Spleen (tissue), 11 donors: ENCODE results near the gene RNF214. TPM values are rescaled to one million over a fixed set of nuclear protein-coding genes. Genes with fewer than 3 reads are reported as not detected.

Experiments
- DNase-seq: peaks from one replicate; pipeline ENCODE4 v3.0.0-alpha.2; 2020
- H3K27ac ChIP-seq, 8 donors: fragments of 200-600 bp; sonication (generic) in 7 of 8; 1 replicate in 4 of 8; 2 replicates in 4 of 8; pipeline versions ENCODE4 v1.5.0 to v1.8.0; 2016 to 2021; ENCODE audit warnings: inconsistent platforms in 4 of 8, mild to moderate bottlenecking in 4 of 8, moderate library complexity in 1 of 8
- H3K27me3 ChIP-seq, 7 donors: fragments of 200-600 bp; sonication (generic) in 6 of 7; replicated peaks in 1 of 7; 1 replicate in 4 of 7; 2 replicates in 3 of 7; pipeline versions ENCODE4 v1.5.0 to v1.8.0; 2016 to 2021; ENCODE audit warnings: inconsistent platforms in 3 of 7, mild to moderate bottlenecking in 1 of 7
- H3K36me3 ChIP-seq, 6 donors: fragments of 200-600 bp; sonication (generic) in 5 of 6; 1 replicate in 4 of 6; 2 replicates in 2 of 6; pipeline versions ENCODE4 v1.5.0 to v1.8.0; 2016 to 2021; ENCODE audit warnings: inconsistent platforms in 2 of 6
- H3K4me1 ChIP-seq, 6 donors: fragments of 200-600 bp; sonication (generic) in 5 of 6; 1 replicate in 3 of 6; 2 replicates in 3 of 6; pipeline versions ENCODE4 v1.5.0 to v1.8.0; 2016 to 2021; ENCODE audit warnings: inconsistent platforms in 3 of 6
- H3K4me3 ChIP-seq, 8 donors: fragments of 200-600 bp; sonication (generic) in 7 of 8; 1 replicate in 4 of 8; 2 replicates in 4 of 8; pipeline versions ENCODE4 v1.5.0 to v1.8.0; 2016 to 2021; ENCODE audit warnings: inconsistent platforms in 4 of 8, mild to moderate bottlenecking in 4 of 8, moderate library complexity in 2 of 8
- H3K9me3 ChIP-seq, 8 donors: fragments of 200-600 bp; sonication (generic) in 7 of 8; 1 replicate in 4 of 8; 2 replicates in 4 of 8; pipeline versions ENCODE4 v1.5.0 to v1.8.0; 2016 to 2021; ENCODE audit warnings: inconsistent platforms in 4 of 8
- CTCF ChIP-seq, 11 experiments: fragments of 200-600 bp in 7 of 11; fragments of 450-650 bp in 4 of 11; sonication (generic) in 4 of 11; IDR thresholded peaks in 8 of 11; conservative IDR thresholded peaks in 3 of 11; 1 replicate in 7 of 11; 2 replicates in 4 of 11; pipeline versions ENCODE4 v1.4.0 to v1.8.0; 2016 to 2021; ENCODE audit warnings: antibody characterized with exemption in 11 of 11, inconsistent platforms in 4 of 11, mild to moderate bottlenecking in 1 of 11
- POLR2A ChIP-seq, 3 donors: fragments of 450-650 bp; IDR thresholded peaks; one replicate each; pipeline ENCODE4 v1.5.1; 2017; ENCODE audit warnings: antibody characterized with exemption in 3 of 3, mild to moderate bottlenecking in 1 of 3
- POLR2AphosphoS5 ChIP-seq, 3 donors: sonication (generic); formaldehyde crosslinking; IDR thresholded peaks; one replicate each; pipeline ENCODE4 v1.5.1; 2017; ENCODE audit warnings: antibody characterized with exemption in 3 of 3
- WGBS, 5 donors: extraction: QIAGEN DNeasy Blood & Tissue Kit in 3 of 5; methylation state at CpG; one replicate each; pipeline versions ENCODE4 v1.1.5 to v1.1.7; 2013 to 2018; 5-methylcytosine and 5-hydroxymethylcytosine counted together
- intact Hi-C: fragments of 100-400 bp; cut with DNase I; formaldehyde crosslinking; loops from one replicate; pipeline ENCODE4 v1.15.0; 2023; ENCODE audit warnings: low total_unique reads
- polyA plus RNA-seq, 3 donors: library from polyadenylated mRNA; stranded (reverse); fragments of 200-250 nt; gene quantifications; one replicate each; pipeline ENCODE4 v1.2.1, GENCODE V29; 2013
- total RNA-seq, 7 donors: library from RNA; depleted of rRNA in 3 of 7; stranded (reverse); fragments of >200 nt in 3 of 7; fragmentation: NEBNext Ultra II Directional in 4 of 7; extraction: Animal tissue kit (Norgen Biotek cat#: 25700) in 4 of 7; gene quantifications; one replicate each; pipeline versions ENCODE4 v1.1.0 to v1.2.1, GENCODE V29; 2016 to 2021
- donor health status: healthy with polysubstance abuse.
- donor health status: DM: no; HTN: no; CAD: no; lungs with moderate emphysema.
- donor health status: DM: no; HTN: no; CAD: no.
- donor health status: Bipolar disorder and iron deficiency.
- donor health status: healthy.
- donor health status: DM: no; HTN: no; CAD: no.
- donor health status: DM: yes; HTN: yes; CAD: no.

The RNF214 gene
- total and polyA plus RNA-seq, 10 donors, result 5.6 to 29.6 (median 19.6) TPM

- peak overlapping the region in 1 of 8 donors; percentile 51 for H3K4me3 ChIP-seq
- DNase-seq, result peak; percentile 80
- intact Hi-C loops, result no loop called here
- TF ChIP-seq POLR2A (IDR thresholded peaks at IDR 0.05) (no peak), POLR2AphosphoS5 (IDR thresholded peaks at IDR 0.05) (peak in 1 of 3 donors; percentile 4)
- H3K9me3 ChIP-seq, result no peaks in the 10 kb centered on the region
- 72 to 91% (median 81%) methylated on average over 16 to 20 of the region's 20 CpGs for WGBS, 5 donors
- H3K4me1 ChIP-seq, result peaks cover 0 to 78% (median 37%) of the 10 kb centered on the region in 6 donors
- no peaks in the 10 kb centered on the region for H3K27me3 ChIP-seq
- H3K36me3 ChIP-seq, result peaks cover 2 to 98% (median 57%) of the 10 kb centered on the region in 6 donors
- peak overlapping the region in 7 of 8 donors; percentile 2 to 88 (median 78) for H3K27ac ChIP-seq
Observed at GRCh38 chr11:117188620-117189081, 43.8 kb upstream of the RNF214 start.

- Histone ChIP-seq H3K4me3 (peak overlapping the region in 1 of 8 donors; percentile 51), H3K9me3 (no peaks in the 10 kb centered on the region), H3K27ac (peak overlapping the region; percentile 36 to 88 (median 78)), H3K4me1 (peaks cover 0 to 76% (median 37%) of the 10 kb centered on the region in 6 donors), H3K36me3 (peaks cover 2 to 98% (median 53%) of the 10 kb centered on the region in 6 donors), H3K27me3 (no peaks in the 10 kb centered on the region)
- DNase-seq, result peak; percentile 92
- 57 to 77% (median 70%) methylated on average over 19 to 22 of the region's 22 CpGs for WGBS, 5 donors
- intact Hi-C loops, result no loop called here
- TF ChIP-seq POLR2AphosphoS5 (IDR thresholded peaks at IDR 0.05), result peak; percentile 67 to 77 (median 67)
- no peak for TF ChIP-seq POLR2A (IDR thresholded peaks at IDR 0.05)
Observed at GRCh38 chr11:117189191-117189940, 43.1 kb upstream of the RNF214 start.

GRCh38 chr11:117189941-117190544, 42.4 kb upstream of the RNF214 start:
- H3K9me3 ChIP-seq, result no peaks in the 10 kb centered on the region
- intact Hi-C loops, result no loop called here
- H3K27ac ChIP-seq, result peak overlapping the region in 7 of 8 donors; percentile 36 to 88 (median 78)
- peak in 2 of 3 donors; percentile 3 to 58 for TF ChIP-seq POLR2AphosphoS5 (IDR thresholded peaks at IDR 0.05)
- no peak for TF ChIP-seq CTCF (IDR thresholded peaks at IDR 0.05 in 8 of 11, conservative IDR thresholded peaks at IDR 0.05 in 3 of 11)
- no peaks in the 10 kb centered on the region for H3K27me3 ChIP-seq
- peaks cover 0 to 70% (median 37%) of the 10 kb centered on the region in 6 donors for H3K4me1 ChIP-seq
- H3K36me3 ChIP-seq, result peaks cover 2 to 98% (median 54%) of the 10 kb centered on the region in 6 donors
- 68 to 88% (median 73%) methylated on average over 7 to 8 of the region's 8 CpGs for WGBS, 5 donors
- H3K4me3 ChIP-seq, result peak overlapping the region in 1 of 8 donors; percentile 51
- peak; percentile 80 for DNase-seq

GRCh38 chr11:117191680-117192400, 40.6 kb upstream of the RNF214 start:
- 92 to 96% (median 94%) methylated on average over 24 to 26 of the region's 26 CpGs for WGBS, 5 donors
- TF ChIP-seq CTCF (IDR thresholded peaks at IDR 0.05 in 8 of 11, conservative IDR thresholded peaks at IDR 0.05 in 3 of 11) (no peak), POLR2AphosphoS5 (IDR thresholded peaks at IDR 0.05) (peak in 2 of 3 donors; percentile 17 to 48), POLR2A (IDR thresholded peaks at IDR 0.05) (no peak)
- H3K36me3 ChIP-seq, result peaks cover 2 to 99% (median 63%) of the 10 kb centered on the region in 6 donors
- H3K4me1 ChIP-seq, result peaks cover 0 to 52% (median 30%) of the 10 kb centered on the region in 6 donors
- no peaks in the 10 kb centered on the region for H3K9me3 ChIP-seq
- no peak for DNase-seq
- no peak overlapping the region for H3K4me3 ChIP-seq
- intact Hi-C loops, result no loop called here
- H3K27ac ChIP-seq, result no peak overlapping the region
- no peaks in the 10 kb centered on the region for H3K27me3 ChIP-seq
